ENCODE results near the gene HIP1. TPM values are rescaled to one million over a fixed set of nuclear protein-coding genes. Genes with fewer than 3 reads are reported as not detected.

HIP1 gene
- total RNA-seq, 1 experiment from 2014 or later = 43.3 TPM

GRCh38 chr7:75738975-75739795, 444 bp upstream of the HIP1 start:
- in situ Hi-C loops (cut with HindIII; ENCODE audit: low pct_unique_long_range_greater_than_20kb, low sequenced_read_pairs) = no loop called here
- ATAC-seq (peak; percentile 98), DNase-seq (ENCODE audit: low read depth, low spot score) (peak; percentile 76)
- H3K27ac ChIP-seq (ENCODE audit: low read length) = peak overlapping the region; percentile 78
- intact Hi-C loops (cut with micrococcal nuclease; ENCODE audit: unreplicated experiment) = loop anchor here (10.0 kb wide), 1 partner anchor 94 kb away; no protein-coding TSS in a partner anchor
- H3K4me1 ChIP-seq (ENCODE audit: control insufficient read depth, insufficient read depth, low read length) = peaks cover 10% of the 10 kb centered on the region
- H3K27me3 ChIP-seq (ENCODE audit: control insufficient read depth, insufficient read depth, low read length) = no peaks in the 10 kb centered on the region
- peak overlapping the region; percentile 70 to 93 for H3K4me3 ChIP-seq (ENCODE audit: low read depth in 2 of 2, low read length in 2 of 2)
- TF ChIP-seq CTCF (IDR thresholded peaks at IDR 0.05) (no peak), REST (IDR thresholded peaks at IDR 0.05; ENCODE audit: insufficient read depth in 1 of 2, low read depth in 2 of 2, low read length in 1 of 2) (no peak), TCF7L2 (IDR thresholded peaks at IDR 0.05; ENCODE audit: low read depth, low read length) (peak; percentile 86), SIN3A (IDR thresholded peaks at IDR 0.05; ENCODE audit: borderline replicate concordance, insufficient read depth, low read depth, low read length) (peak; percentile 93; the same call in 1 of the 2 replicates), POLR2AphosphoS5 (IDR thresholded peaks at IDR 0.05; ENCODE audit: low read depth, low read length) (0 out of 2 replicates have a peak, but pooled peaks have one; percentile 25)
- ChIA-PET POLR2A (interaction anchor here (0.6 kb wide), 1 partner anchor 13 kb away, joined by 11 read pairs; no protein-coding TSS in a partner anchor), CTCF (interaction anchor here (0.7 to 0.8 kb wide), 2 partner anchors 7 to 89 kb away, joined by 3 to 4 read pairs; no protein-coding TSS in a partner anchor)
- H3K36me3 ChIP-seq (ENCODE audit: control insufficient read depth, insufficient read depth, low read length) = no peaks in the 10 kb centered on the region
- BruUV-seq (replicated peaks) = no TSS peak
- no peaks in the 10 kb centered on the region for H3K9me3 ChIP-seq (ENCODE audit: control insufficient read depth, insufficient read depth, low read depth, low read length)

DNA sequence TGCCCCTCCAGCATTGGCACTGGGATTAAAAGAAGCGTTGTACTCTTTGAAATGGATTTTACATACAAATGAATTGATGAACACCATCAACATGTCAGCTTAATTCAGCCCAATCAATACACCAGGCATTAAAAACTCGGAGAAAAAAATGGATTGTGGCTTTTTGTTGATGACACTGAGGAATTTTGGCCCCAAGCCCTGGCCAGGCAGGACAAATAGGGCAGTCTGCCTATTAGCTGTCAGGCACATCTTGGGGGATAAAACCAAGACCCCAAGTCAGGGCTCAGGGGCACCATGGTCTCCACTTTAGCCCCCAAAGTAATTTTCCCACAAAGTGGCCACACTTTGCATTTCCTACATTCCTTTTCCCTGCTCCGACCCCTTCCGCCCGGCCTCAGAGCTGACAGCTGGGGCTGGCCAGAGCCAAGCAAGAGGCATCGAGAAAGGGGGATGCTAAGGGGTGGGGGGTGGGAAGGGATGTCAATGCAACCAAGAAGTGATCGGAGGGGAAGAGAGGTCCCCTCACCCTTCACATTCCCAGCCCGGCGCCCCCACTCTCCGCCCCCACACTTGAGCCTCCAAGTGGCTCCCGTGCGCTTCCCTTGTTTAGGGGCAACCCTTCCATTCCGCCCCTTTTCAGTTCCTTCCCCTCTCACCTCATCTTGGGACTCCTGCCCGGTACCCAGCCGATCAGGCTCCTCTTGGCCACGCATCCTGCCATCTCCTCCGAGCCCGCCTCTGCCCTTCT, 711 bp downstream of the HIP1 start:
- no TSS peak for BruUV-seq (replicated peaks)
- intact Hi-C loops (cut with micrococcal nuclease; ENCODE audit: unreplicated experiment) = loop anchor here (10.0 kb wide), 1 partner anchor 93 kb away; no protein-coding TSS in a partner anchor
- POLR2A ChIA-PET = no interaction called here

More for the DNA sequence above, 711 bp downstream of the HIP1 start:
- H3K4me3 ChIP-seq (ENCODE audit: low read depth in 2 of 2, low read length in 2 of 2) = peak overlapping the region; percentile 70 to 93
- no peaks in the 10 kb centered on the region for H3K9me3 ChIP-seq (ENCODE audit: control insufficient read depth, insufficient read depth, low read depth, low read length)
- H3K27ac ChIP-seq (ENCODE audit: low read length) = peak overlapping the region; percentile 40
- no peaks in the 10 kb centered on the region for H3K36me3 ChIP-seq (ENCODE audit: control insufficient read depth, insufficient read depth, low read length)
- DNase-seq (ENCODE audit: low read depth, low spot score) (no peak), ATAC-seq (no peak)
- H3K4me1 ChIP-seq (ENCODE audit: control insufficient read depth, insufficient read depth, low read length) = peaks cover 13% of the 10 kb centered on the region
- CTCF ChIA-PET = no interaction called here
- in situ Hi-C loops (cut with HindIII; ENCODE audit: low pct_unique_long_range_greater_than_20kb, low sequenced_read_pairs) = no loop called here
- H3K27me3 ChIP-seq (ENCODE audit: control insufficient read depth, insufficient read depth, low read length) = no peaks in the 10 kb centered on the region
- TF ChIP-seq SIN3A (IDR thresholded peaks at IDR 0.05; ENCODE audit: borderline replicate concordance, insufficient read depth, low read depth, low read length) (no peak), CTCF (IDR thresholded peaks at IDR 0.05) (no peak), REST (IDR thresholded peaks at IDR 0.05; ENCODE audit: insufficient read depth in 1 of 2, low read depth in 2 of 2, low read length in 1 of 2) (no peak), TCF7L2 (IDR thresholded peaks at IDR 0.05; ENCODE audit: low read depth, low read length) (no peak), POLR2AphosphoS5 (IDR thresholded peaks at IDR 0.05; ENCODE audit: low read depth, low read length) (no peak)
